Endothelial cell of umbilical vein (primary cell): ENCODE measurements around the gene PAGR1.

Source experiments
- EZH2 ChIP-seq: IDR thresholded peaks from 2 replicates; pipeline ENCODE4 v1.6.1; 2012; ENCODE audit warnings: borderline replicate concordance, low read depth, mild to moderate bottlenecking, moderate library complexity, low read length, inconsistent platforms; ENCODE audit not compliant: severe bottlenecking
- GATA2 ChIP-seq: IDR thresholded peaks from 2 replicates; pipeline ENCODE4 v1.7.0; 2011; ENCODE audit warnings: low read depth, mild to moderate bottlenecking, moderate library complexity, mixed read lengths, low read length; ENCODE audit not compliant: insufficient read length, insufficient read depth
- POLR2A ChIP-seq: IDR thresholded peaks from 2 replicates; pipeline ENCODE4 v1.6.1; 2012; ENCODE audit warnings: low read depth, mild to moderate bottlenecking, control low read depth, low read length
- POLR2AphosphoS5 ChIP-seq: IDR thresholded peaks from 2 replicates; pipeline ENCODE4 v1.6.1; 2012; ENCODE audit warnings: low read depth, mild to moderate bottlenecking, control low read depth, low read length, moderate library complexity; ENCODE audit not compliant: insufficient read depth
- TF ChIP-seq, protein P1 (sequence below), 2 donors: IDR thresholded peaks; 1 replicate in 1 of 2; 2 replicates in 1 of 2; pipeline ENCODE4 v1.5.1; 2011; ENCODE audit warnings: low read length in 2 of 2, mild to moderate bottlenecking in 2 of 2, moderate library complexity in 2 of 2, control low read depth in 1 of 2, inconsistent platforms in 1 of 2, low read depth in 1 of 2; ENCODE audit not compliant: insufficient read depth in 1 of 2; ENCODE audit errors: extremely low read depth in 1 of 2
- TF ChIP-seq, protein P2 (sequence below): IDR thresholded peaks from 2 replicates; pipeline ENCODE4 v1.6.1; 2011; ENCODE audit not compliant: insufficient read depth, insufficient read length

DNA sequence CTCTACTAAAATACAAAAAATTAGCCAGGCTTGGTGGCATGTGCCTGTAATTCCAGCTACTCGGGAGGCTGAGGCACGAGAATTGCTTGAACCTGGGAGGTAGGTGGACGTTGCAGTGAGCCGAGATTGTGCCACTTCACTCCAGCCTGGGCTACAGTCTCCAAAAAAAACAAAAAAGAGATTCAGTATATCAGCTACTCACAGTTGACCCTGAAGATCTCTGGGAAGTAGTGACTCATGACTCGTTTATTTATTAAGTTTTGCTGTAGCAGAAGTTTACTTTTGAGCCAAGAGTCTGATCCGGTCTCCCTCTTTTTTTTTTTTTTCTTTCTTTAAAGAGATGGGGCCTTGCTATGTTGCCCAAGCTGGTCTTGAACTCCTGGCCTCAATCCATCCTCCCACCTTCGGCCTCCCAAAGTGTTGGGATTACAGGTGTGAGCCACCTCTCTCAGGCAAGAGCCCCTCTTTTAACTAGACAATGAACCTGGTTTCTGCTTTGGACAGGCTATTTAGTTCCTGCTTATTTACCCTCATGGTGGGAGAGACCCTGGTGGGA lies 8.7 kb downstream of the PAGR1 start:
- TF ChIP-seq, protein P1, sequence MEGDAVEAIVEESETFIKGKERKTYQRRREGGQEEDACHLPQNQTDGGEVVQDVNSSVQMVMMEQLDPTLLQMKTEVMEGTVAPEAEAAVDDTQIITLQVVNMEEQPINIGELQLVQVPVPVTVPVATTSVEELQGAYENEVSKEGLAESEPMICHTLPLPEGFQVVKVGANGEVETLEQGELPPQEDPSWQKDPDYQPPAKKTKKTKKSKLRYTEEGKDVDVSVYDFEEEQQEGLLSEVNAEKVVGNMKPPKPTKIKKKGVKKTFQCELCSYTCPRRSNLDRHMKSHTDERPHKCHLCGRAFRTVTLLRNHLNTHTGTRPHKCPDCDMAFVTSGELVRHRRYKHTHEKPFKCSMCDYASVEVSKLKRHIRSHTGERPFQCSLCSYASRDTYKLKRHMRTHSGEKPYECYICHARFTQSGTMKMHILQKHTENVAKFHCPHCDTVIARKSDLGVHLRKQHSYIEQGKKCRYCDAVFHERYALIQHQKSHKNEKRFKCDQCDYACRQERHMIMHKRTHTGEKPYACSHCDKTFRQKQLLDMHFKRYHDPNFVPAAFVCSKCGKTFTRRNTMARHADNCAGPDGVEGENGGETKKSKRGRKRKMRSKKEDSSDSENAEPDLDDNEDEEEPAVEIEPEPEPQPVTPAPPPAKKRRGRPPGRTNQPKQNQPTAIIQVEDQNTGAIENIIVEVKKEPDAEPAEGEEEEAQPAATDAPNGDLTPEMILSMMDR (IDR thresholded peaks at IDR 0.05; ENCODE audit: extremely low read depth in 1 of 2, insufficient read depth in 1 of 2, low read depth in 1 of 2, low read length in 2 of 2): no peak
- TF ChIP-seq, protein P2, sequence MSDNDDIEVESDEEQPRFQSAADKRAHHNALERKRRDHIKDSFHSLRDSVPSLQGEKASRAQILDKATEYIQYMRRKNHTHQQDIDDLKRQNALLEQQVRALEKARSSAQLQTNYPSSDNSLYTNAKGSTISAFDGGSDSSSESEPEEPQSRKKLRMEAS: no peak
- TF ChIP-seq POLR2AphosphoS5: peak; percentile 31
- no peak for TF ChIP-seq POLR2A
- TF ChIP-seq EZH2: no peak
- TF ChIP-seq GATA2: peak; percentile 38
